Epithelial cell of proximal tubule (primary cell): ENCODE measurements around the gene SPAG16. TPM values are rescaled to one million over a fixed set of nuclear protein-coding genes. Genes with fewer than 3 reads are reported as not detected.
"Not testable (repeated sequence)": the region's sequence is repeated elsewhere in the genome, so short reads cannot be mapped to it uniquely, and the experiment has no call there.

ENCODE experiments used
- DNase-seq: peaks from one replicate; pipeline ENCODE4 v3.0.0-alpha.2; 2011; ENCODE audit warnings: low read depth
- H3K4me3 ChIP-seq: 2 replicates; pipeline ENCODE4 v1.5.1; 2011; ENCODE audit warnings: low read depth, mild to moderate bottlenecking, low read length
- total RNA-seq: library from RNA; depleted of rRNA; stranded (reverse); fragments of >200 nt; gene quantifications from 2 replicates; pipeline ENCODE4 v1.2.3, GENCODE V29; 2015
- TF ChIP-seq, protein P1 (sequence below): conservative IDR thresholded peaks from 2 replicates; pipeline ENCODE4 v1.5.1; 2012; ENCODE audit warnings: low read depth, mild to moderate bottlenecking, low read length

The SPAG16 gene
- total RNA-seq, 1 donor from 2014 or later, result 25.5 TPM

DNA sequence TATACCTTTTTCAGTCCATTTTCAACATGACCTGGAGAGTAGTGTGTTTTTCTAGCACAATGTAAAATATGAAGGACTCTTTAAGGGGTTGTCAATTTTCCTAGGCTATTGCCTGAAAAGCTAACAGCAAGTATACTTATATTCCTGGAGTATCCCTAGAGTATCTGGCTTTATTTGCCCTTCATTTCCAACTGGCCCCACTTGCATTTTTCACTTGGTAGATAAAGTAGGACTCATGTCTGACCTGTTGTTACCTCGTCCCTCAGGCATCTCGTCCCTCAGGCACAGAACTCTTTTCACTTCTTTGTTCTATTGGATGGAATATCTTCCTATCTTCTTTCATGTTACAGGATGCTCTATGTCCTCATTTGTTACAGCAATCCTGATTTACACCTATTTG is 69.2 kb downstream of the SPAG16 start:
- no peak overlapping the region for H3K4me3 ChIP-seq
- TF ChIP-seq, protein P1, sequence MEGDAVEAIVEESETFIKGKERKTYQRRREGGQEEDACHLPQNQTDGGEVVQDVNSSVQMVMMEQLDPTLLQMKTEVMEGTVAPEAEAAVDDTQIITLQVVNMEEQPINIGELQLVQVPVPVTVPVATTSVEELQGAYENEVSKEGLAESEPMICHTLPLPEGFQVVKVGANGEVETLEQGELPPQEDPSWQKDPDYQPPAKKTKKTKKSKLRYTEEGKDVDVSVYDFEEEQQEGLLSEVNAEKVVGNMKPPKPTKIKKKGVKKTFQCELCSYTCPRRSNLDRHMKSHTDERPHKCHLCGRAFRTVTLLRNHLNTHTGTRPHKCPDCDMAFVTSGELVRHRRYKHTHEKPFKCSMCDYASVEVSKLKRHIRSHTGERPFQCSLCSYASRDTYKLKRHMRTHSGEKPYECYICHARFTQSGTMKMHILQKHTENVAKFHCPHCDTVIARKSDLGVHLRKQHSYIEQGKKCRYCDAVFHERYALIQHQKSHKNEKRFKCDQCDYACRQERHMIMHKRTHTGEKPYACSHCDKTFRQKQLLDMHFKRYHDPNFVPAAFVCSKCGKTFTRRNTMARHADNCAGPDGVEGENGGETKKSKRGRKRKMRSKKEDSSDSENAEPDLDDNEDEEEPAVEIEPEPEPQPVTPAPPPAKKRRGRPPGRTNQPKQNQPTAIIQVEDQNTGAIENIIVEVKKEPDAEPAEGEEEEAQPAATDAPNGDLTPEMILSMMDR, result no peak
- no peak for DNase-seq

DNA sequence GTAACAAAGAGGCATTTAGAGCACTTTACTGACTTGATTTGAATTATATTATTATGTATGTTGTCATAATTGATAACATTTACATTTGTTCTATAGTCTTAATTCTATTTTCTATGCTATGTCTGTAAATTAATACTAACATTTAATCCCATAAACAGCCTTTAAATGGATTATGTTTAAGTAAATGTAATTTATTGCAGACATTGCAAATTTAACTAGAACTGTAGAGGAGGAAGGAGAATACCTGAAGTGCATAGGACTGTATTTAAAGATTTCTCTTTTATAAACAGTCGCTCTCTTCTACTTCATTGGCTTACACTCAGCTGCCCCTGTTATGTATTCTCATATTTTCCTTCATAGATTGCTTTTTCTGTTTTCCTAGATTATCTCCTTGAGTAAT is 92.4 kb downstream of the SPAG16 start:
- TF ChIP-seq, protein P1, result no peak
- DNase-seq, result no peak
- no peak overlapping the region for H3K4me3 ChIP-seq

DNA sequence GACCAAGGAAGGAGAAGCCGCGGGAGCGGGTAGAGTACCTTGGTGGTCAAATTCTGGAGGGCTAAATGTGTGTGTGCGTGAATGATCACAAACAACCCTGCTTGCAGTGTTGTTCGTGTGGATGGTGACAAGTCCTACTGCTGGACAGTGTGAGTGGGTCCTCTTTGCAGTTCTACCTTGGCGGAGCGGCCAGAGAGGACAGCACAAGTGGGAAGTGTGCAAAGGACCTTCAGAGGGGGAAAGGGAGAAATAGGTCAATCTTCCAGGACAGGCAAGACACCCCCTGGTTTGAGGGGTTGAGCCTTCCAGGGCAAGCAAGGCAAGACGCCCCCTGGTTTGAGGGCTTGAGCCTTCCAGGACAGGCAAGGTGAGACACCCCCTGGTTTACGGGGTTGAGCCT is 122.8 kb downstream of the SPAG16 start:
- not testable (repeated sequence) for DNase-seq

DNA sequence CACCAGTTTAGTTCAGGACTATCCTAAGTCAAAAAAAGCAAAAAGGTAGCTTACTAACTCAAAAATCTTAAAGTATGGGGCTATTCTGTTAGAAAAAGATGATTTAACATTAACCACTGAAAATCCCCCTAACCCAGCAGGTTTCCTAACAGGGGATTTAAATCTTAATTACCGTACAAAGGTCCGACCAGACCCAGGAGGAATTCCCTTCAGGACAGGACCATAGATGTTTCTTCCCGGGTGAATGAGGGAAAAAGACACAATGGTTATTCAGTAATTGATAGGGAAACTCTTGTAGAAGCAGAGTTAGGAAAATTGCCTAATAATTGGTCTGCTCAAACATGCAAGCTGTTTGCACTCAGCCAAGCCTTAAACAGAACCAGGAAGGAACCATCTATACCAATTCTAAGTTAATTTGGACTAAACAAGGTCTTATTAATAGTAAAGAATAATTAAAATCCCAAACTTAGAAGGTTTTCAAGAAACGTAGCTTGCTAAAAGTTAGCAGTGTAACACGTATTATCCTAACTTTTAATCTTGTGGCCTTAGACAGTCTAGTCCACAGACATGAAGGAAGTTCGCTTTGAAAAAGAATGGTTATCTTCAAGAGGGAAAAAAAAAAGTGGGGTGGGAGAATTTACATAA is 124.3 kb downstream of the SPAG16 start:
- DNase-seq, H3K4me3 ChIP-seq: not testable (repeated sequence)

More for the DNA sequence above, 122.8 kb downstream of the SPAG16 start:
- not testable (repeated sequence) for H3K4me3 ChIP-seq

DNA sequence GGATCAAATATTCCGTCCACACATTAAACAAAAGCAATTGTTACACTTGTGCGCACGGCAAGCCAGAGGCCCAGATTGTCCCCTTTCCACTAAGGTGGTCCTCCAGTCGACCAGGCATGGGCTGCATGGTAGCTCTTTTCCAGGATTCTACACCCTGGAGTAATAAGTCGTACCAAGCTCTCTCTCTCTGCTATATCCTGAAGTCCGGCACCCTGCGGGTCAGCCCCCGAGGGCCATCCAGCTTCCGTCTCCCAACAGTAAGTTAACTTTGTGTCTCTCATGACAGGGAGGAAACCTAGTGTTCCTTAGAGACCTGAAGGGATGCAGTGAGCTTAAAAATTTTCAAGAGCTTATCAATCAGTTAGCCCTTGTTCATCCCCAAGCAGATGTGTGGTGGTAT is 126.4 kb downstream of the SPAG16 start:
- not testable (repeated sequence) for H3K4me3 ChIP-seq, DNase-seq

DNA sequence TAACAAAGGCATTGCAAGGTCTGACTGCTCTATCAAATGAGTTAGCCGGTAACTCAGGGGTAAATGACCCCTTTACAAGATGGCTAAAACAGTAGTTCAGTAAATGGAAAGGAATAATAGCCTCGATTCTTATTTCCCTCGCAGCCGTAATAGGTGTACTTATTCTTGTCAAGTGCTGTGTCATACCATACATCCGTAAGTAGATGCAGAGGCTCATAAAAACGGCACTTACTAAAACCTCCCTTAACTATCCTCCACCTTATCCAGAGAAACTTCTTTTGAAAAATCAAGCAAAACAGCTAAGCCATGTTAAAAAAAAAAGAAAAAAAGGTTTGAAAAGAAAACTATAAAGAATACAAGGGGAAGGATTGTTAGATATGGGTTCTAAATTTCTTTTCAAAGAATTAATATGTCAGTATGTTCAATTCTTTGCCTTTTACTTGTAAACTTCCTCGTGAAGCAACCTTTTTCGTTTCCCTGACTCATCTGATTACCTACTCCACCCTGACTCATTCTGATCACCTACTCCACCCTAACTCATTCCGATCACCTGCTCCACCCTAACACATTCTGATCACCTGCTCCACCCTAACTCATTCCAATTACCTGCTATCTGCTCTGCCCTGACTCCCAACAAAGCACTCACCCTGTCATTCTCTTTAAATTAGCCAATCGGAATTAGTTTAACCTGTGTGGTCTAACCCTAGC is 127.5 kb downstream of the SPAG16 start:
- no peak for DNase-seq
- TF ChIP-seq, protein P1, result no peak

DNA sequence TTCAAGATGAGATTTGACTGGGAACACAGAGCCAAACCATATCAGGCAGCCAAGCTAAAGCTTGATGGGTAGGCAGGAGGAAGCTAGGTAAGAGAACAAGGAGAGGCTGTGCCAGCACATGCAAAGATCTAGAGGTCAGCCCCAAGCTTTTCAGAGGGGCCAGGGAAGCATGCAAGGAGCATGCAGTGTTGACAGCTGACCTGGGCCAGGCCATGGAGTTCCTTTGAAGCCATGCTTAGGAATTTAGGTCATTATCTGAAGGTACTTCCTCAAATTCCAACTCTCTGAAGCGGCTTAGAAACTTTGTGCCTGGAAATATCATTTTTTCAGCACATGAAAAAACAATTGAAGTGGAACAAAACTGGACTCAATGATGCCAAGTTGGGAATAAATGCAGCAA is 130.8 kb downstream of the SPAG16 start:
- DNase-seq, result no peak
- TF ChIP-seq, protein P1, result no peak
- H3K4me3 ChIP-seq, result no peak overlapping the region

More for the DNA sequence above, 127.5 kb downstream of the SPAG16 start:
- H3K4me3 ChIP-seq, result no peak overlapping the region

DNA sequence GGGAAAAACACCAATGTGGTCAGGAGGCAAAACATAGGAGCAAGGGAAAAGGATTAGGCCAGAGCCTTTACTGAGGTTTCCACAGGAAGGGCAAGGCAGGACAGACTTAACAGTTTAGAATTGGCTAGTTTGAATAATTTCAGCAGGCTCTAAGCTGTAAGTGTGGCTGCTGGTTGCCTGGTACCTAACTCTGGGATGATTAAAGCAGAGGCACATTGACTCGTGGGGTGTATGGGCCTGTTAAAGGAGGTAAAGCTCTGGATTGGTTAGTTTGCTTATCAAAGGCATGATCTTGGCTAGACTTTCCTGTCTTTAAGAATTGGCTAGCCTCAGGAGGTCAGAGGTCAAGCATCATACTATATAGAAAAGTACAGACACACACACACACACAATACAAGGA is 132.6 kb downstream of the SPAG16 start:
- TF ChIP-seq, protein P1, result no peak
- no peak overlapping the region for H3K4me3 ChIP-seq
- no peak for DNase-seq
